Measurements from ENCODE around the gene BFSP2.

DNA sequence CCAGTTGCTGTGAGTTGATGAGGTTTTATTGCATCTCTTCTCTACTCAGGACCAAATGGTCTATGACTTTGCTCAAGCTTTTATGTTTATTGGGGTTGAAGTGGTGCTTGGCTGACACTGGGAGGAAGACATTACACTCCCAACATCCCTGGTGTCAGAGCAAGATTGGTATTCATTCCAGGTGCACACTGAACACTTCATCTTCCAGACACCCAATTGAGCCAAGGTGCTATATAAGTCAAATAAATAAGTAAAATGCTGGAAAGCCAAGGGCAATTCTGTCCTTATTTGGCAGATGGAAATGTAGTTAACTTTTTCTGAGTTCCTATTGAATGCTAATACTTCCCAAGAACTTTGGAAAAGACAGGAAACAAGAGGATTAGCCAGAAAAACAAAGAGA is 120.4 kb downstream of the BFSP2 start:
- TF ChIP-seq POLR2A (IDR thresholded peaks at IDR 0.05) (no peak), POLR2AphosphoS5 (IDR thresholded peaks at IDR 0.05) (no peak), CTCF (IDR thresholded peaks at IDR 0.05) (no peak)
